Body of pancreas (tissue), 4 donors: ENCODE data around the gene SVBP. TPM values are rescaled to one million over a fixed set of nuclear protein-coding genes. Genes with fewer than 3 reads are reported as not detected.

Experiments
- ATAC-seq: fragments of 150-250 bp; one replicate; pipeline ENCODE4 v1.9.1; 2016
- DNase-seq, 4 donors: peaks; one replicate each; pipeline ENCODE4 v3.0.0-alpha.2; 2019
- H3K27ac ChIP-seq, 4 donors: fragments of 200-600 bp; sonication (generic); 1 replicate in 3 of 4; 2 replicates in 1 of 4; pipeline versions ENCODE4 v1.5.1 to v1.6.1; 2016 to 2019; ENCODE audit warnings: mild to moderate bottlenecking in 1 of 4, mixed read lengths in 1 of 4, moderate library complexity in 1 of 4
- H3K27me3 ChIP-seq, 2 donors: fragments of 200-600 bp; sonication (generic); one replicate each; pipeline ENCODE4 v1.6.0; 2016; ENCODE audit warnings: mild to moderate bottlenecking in 1 of 2
- H3K36me3 ChIP-seq, 2 donors: fragments of 200-600 bp; sonication (generic); replicated peaks in 1 of 2; 2 replicates each; pipeline ENCODE4 v1.5.1; 2016; ENCODE audit warnings: low read depth in 2 of 2; ENCODE audit not compliant: insufficient read depth in 1 of 2
- H3K4me1 ChIP-seq: fragments of 200-600 bp; sonication (generic); one replicate; pipeline ENCODE4 v1.6.0; 2016
- H3K4me3 ChIP-seq, 2 donors: fragments of 200-600 bp; sonication (generic); 1 replicate in 1 of 2; 2 replicates in 1 of 2; pipeline ENCODE4 v1.5.1; 2016 to 2019
- H3K9me3 ChIP-seq, 3 donors: fragments of 200-600 bp; sonication (generic); 1 replicate in 2 of 3; 2 replicates in 1 of 3; pipeline ENCODE4 v1.5.1; 2016
- POLR2A ChIP-seq, 3 donors: fragments of 450-650 bp; IDR thresholded peaks; one replicate each; pipeline ENCODE4 v1.6.1; 2016; ENCODE audit warnings: antibody characterized with exemption in 3 of 3, mild to moderate bottlenecking in 2 of 3
- WGBS, 2 donors: methylation state at CpG; one replicate each; pipeline ENCODE4 v1.1.5; 2017; 5-methylcytosine and 5-hydroxymethylcytosine counted together
- intact Hi-C: fragments of 100-400 bp; cut with DNase I; formaldehyde crosslinking; loops from one replicate; pipeline ENCODE4 v1.15.1; 2023
- total RNA-seq, 2 donors: library from RNA; depleted of rRNA; stranded (reverse); fragments of >200 nt; gene quantifications; one replicate each; pipeline ENCODE4 v1.1.0, GENCODE V29; 2016
- TF ChIP-seq, protein P1 (sequence below), 7 experiments: fragments of 450-650 bp in 4 of 7; fragments of 200-600 bp in 3 of 7; sonication (generic) in 3 of 7; IDR thresholded peaks; one replicate each; pipeline ENCODE4 v1.5.1; 2016 to 2019; ENCODE audit warnings: antibody characterized with exemption in 7 of 7

SVBP gene
- total RNA-seq, 2 donors from 2014 or later: 12.2 to 12.5 TPM

DNA sequence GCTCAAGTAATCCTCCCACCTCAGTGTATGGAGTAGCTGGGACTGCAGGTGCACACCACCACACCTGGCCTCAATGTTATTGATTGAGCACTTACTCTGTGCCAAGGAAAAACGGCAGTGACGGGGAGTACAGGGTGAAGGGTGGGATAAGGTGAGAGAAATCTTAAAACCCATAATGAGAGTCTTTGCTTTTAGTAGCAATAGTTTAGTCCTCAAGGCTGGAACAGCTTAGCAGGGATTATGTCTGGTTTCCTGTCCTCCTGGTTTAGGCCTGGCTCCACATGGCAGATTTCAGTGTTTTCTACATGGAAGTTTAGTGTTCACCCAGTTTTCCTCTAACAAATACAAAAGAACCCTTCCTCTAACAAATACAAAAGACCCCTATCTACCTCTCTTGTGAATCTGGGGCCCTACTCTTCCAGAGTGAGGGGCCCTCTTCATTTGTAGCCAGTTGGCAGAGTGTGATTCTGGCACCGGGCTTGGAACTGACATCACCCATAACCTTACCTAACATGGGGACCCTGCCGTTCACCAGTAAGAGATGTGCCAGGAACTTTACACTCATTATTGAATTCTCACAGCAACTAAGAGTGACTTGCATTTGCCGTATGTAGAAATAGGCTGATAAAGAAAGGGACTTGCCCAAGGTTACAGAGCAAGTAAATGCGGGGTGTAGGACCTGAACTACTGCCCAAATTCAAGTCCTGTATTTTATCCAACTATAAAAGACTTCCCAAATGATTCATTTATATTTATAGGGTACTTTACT is 36.1 kb upstream of the SVBP start:
- intact Hi-C loops: no loop called here
- Histone ChIP-seq H3K9me3 (no peaks in the 10 kb centered on the region), H3K4me3 (no peak overlapping the region), H3K27me3 (no peaks in the 10 kb centered on the region), H3K27ac (no peak overlapping the region), H3K4me1 (peaks cover under 1% of the 10 kb centered on the region), H3K36me3 (peaks cover 0 to 2% of the 10 kb centered on the region in 2 donors)
- ATAC-seq (no peak), DNase-seq (no peak)
- TF ChIP-seq, protein P1, sequence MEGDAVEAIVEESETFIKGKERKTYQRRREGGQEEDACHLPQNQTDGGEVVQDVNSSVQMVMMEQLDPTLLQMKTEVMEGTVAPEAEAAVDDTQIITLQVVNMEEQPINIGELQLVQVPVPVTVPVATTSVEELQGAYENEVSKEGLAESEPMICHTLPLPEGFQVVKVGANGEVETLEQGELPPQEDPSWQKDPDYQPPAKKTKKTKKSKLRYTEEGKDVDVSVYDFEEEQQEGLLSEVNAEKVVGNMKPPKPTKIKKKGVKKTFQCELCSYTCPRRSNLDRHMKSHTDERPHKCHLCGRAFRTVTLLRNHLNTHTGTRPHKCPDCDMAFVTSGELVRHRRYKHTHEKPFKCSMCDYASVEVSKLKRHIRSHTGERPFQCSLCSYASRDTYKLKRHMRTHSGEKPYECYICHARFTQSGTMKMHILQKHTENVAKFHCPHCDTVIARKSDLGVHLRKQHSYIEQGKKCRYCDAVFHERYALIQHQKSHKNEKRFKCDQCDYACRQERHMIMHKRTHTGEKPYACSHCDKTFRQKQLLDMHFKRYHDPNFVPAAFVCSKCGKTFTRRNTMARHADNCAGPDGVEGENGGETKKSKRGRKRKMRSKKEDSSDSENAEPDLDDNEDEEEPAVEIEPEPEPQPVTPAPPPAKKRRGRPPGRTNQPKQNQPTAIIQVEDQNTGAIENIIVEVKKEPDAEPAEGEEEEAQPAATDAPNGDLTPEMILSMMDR (IDR thresholded peaks at IDR 0.05): no peak
- TF ChIP-seq POLR2A (IDR thresholded peaks at IDR 0.05): no peak
- 51 to 67% methylated on average over 6 of the region's 6 CpGs for WGBS, 2 donors

- DNase-seq (no peak), ATAC-seq (no peak)
- H3K4me3 ChIP-seq: no peak overlapping the region
- H3K4me1 ChIP-seq: peaks cover 7% of the 10 kb centered on the region
- intact Hi-C loops: no loop called here
- no peaks in the 10 kb centered on the region for H3K9me3 ChIP-seq
- WGBS, 2 donors: 45 to 48% methylated on average over 2 of the region's 2 CpGs
- TF ChIP-seq, protein P1 (IDR thresholded peaks at IDR 0.05): no peak
- no peak for TF ChIP-seq POLR2A (IDR thresholded peaks at IDR 0.05)
- peaks cover 0 to 2% of the 10 kb centered on the region in 2 donors for H3K36me3 ChIP-seq
- no peak overlapping the region for H3K27ac ChIP-seq
- no peaks in the 10 kb centered on the region for H3K27me3 ChIP-seq
These were observed 35.4 kb upstream of the SVBP start for GRCh38 chr1:42852608-42852980.

- Histone ChIP-seq H3K27me3 (no peaks in the 10 kb centered on the region), H3K9me3 (no peaks in the 10 kb centered on the region), H3K4me1 (peaks cover 13% of the 10 kb centered on the region), H3K36me3 (peaks cover 0 to 2% of the 10 kb centered on the region in 2 donors), H3K4me3 (no peak overlapping the region), H3K27ac (no peak overlapping the region)
- DNase-seq (no peak), ATAC-seq (no peak)
- no peak for TF ChIP-seq POLR2A (IDR thresholded peaks at IDR 0.05)
- TF ChIP-seq, protein P1 (IDR thresholded peaks at IDR 0.05): no peak
- WGBS, 2 donors: 88 to 89% methylated on average over 2 of the region's 2 CpGs
- intact Hi-C loops: no loop called here
These were observed 34.9 kb upstream of the SVBP start for GRCh38 chr1:42851960-42852607.

- no peaks in the 10 kb centered on the region for H3K27me3 ChIP-seq
- WGBS, 2 donors: 99 to 100% methylated on average over 6 to 15 of the region's 15 CpGs
- H3K4me3 ChIP-seq: no peak overlapping the region
- H3K36me3 ChIP-seq: peaks cover 0 to 2% of the 10 kb centered on the region in 2 donors
- peaks cover 15% of the 10 kb centered on the region for H3K4me1 ChIP-seq
- TF ChIP-seq POLR2A (IDR thresholded peaks at IDR 0.05): no peak
- TF ChIP-seq, protein P1 (IDR thresholded peaks at IDR 0.05): no peak
- H3K9me3 ChIP-seq: no peaks in the 10 kb centered on the region
- no peak overlapping the region for H3K27ac ChIP-seq
- ATAC-seq (no peak), DNase-seq (no peak)
- intact Hi-C loops: no loop called here
These were observed 34.2 kb upstream of the SVBP start for GRCh38 chr1:42851420-42851819.
